Urothelium cell line (cell line): Measurements from ENCODE around the gene ASPSCR1.

ENCODE experiments used
- DNase-seq: peaks from one replicate; pipeline ENCODE4 v3.0.0; 2011; ENCODE audit warnings: low spot score, mixed read lengths
- FAIRE-seq: peaks from 2 replicates; lab custom pipeline; 2011; peaks lifted over from hg19 to GRCh38; lab: Jason Lieb, UNC

The ASPSCR1 gene

DNA sequence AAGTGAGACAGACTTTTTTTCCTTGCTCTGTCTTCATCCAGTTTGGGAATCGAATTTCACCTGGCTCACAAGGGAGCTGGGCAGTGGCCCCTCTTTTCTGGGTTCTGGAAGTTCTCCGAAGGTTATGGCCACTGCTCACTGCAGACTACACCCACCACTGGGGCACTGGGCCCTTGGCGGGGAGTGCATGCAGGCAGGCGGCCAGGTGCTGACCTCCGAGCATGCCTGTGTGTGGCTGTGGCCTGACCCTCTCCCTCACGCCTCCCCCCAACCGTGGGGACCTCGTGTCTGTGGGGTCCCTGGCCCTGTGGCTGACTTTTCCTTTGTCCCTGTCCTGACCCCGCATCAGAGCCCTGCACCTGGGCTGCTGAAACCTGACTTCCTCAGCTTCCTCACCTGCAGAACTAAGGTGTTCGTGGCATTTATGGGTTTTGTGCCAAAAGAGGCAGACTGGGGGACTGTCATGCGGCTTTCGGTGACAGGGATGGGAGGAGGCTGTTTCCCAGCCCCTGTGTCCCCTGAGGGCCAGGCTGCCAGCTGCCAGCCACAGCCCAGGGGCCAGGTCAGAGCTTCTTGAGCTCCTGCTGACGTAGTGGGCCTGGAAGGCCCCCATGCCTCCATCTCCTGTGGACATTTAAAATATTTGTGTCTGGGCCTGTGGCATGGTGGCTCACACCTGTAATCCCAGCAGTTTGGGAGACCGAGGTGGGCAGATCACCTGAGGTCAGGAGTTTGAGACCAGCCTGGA is 21.4 kb downstream of the ASPSCR1 start:
- DNase-seq = no peak
- no peak for FAIRE-seq

DNA sequence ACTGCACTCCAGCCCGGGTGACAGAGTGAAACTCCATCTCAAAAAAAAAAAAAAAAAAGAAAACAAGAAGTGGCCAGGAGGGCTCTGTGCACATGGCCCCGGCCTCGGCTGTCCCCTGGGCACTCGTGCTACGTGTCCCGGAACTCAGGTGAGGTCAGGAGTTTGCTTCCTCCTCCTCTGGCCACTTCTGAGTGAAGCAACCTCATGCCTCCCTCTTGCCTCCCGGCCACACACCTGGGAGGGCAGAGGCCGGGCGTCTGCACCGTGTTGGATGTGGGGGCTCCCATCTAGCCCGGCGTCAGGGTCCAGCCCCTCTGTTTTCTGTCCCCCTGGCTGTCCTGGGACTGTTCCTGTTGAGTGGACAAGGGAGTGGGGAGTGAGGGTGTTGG is 22.2 kb downstream of the ASPSCR1 start:
- no peak for FAIRE-seq
- no peak for DNase-seq

DNA sequence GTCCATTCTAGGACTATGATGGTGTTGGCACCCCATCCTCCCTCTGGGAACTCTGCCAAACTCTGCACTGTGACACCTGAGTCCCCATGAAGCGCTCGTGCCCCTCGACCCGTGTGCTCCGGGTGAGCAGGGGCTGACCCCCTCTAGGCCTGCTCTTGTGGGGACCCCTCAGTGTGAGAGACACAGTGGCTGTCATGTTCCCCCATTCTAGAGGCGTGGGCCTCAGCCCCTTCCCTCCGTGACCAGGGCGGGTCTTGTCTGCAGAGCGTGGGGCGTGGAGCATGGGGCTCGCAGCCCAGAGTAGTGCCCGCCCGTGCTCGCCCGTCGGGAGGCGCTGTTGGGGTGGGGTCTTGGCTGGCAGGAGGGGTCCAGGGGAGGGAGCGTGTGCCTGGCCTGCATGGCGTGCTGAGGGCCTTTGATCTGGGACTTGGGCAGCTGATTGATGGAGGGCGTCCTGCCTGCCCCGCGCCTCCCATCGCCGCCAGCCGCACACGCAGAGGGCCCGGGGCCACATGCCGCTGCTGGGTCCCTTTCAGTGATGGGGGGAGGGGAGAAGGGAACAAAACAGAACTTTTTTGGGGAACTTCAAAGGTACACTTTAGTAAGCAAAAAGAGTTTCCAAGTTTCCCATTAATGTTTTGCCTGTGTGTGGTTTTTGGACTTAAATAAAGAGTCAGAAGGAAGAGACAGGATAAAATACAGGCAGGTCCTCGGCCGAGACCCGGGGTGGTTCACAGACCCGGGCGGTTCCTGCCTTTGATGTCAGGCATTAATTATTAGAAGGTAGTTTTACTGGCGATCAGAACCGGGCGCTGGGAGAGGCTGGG is 22.8 kb downstream of the ASPSCR1 start:
- no peak for FAIRE-seq
- DNase-seq = no peak

DNA sequence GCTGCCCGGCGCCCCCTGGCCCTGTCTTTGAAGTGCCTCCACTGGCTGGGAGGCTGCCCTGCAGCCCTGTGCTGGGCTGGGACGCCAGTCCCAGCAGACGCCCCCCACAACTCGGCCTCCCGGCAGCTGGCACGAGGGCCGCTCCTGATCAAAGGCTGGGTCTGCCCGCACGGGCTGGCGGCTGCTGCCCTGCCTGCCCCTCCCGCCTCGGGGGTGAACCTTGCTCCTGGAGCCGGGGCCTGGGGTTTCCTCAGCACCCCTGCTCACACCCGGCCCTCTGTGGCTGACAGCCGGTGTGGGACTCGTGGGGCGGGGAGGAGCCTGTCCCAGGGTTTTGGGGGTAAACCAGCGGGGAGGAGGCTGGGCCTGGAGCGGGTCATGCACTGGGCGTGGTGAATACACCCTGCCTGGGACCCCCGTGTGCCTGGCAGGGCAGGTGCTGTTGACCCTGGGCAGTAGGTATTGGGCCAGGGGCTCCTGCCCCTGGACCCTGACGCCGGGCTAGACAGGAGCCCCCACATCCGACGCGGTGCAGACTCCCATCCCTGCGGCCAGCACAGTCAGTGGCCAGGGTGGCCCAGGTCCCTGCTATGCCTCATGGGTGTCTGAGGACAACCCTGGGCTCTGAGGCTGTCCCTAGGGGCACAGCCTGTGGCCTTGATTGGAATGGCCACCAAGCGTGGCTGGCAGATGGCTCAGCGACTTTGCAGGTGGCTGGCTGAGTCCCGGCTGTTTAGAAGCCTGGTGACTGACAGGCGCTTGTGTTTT is 23.6 kb downstream of the ASPSCR1 start:
- FAIRE-seq (no peak), DNase-seq (no peak)

DNA sequence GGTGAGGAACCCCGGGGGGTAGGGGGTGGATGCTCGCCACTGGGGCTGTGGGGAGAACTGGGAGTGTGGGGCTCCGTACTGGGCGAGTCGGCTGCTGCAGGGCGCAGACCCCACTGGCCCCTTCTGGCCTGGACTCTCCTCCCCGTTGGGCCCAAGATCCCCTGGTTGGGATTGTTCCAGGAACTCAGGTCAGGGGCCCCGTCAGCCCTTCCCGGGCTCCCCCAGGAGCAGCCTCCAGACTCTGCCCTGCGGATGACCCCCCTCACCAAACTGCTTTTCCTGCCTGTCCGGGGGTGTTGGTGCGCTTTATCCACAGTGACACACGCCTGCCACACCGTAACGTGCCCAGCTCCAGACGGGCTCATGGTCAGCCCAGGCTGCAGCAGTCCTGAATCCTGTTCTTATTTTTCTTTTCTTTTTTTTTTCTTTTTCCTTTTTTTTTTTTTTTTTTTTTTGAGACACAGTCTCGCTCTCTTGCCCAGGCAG is 24.2 kb downstream of the ASPSCR1 start:
- no peak for DNase-seq
- FAIRE-seq = no peak

DNA sequence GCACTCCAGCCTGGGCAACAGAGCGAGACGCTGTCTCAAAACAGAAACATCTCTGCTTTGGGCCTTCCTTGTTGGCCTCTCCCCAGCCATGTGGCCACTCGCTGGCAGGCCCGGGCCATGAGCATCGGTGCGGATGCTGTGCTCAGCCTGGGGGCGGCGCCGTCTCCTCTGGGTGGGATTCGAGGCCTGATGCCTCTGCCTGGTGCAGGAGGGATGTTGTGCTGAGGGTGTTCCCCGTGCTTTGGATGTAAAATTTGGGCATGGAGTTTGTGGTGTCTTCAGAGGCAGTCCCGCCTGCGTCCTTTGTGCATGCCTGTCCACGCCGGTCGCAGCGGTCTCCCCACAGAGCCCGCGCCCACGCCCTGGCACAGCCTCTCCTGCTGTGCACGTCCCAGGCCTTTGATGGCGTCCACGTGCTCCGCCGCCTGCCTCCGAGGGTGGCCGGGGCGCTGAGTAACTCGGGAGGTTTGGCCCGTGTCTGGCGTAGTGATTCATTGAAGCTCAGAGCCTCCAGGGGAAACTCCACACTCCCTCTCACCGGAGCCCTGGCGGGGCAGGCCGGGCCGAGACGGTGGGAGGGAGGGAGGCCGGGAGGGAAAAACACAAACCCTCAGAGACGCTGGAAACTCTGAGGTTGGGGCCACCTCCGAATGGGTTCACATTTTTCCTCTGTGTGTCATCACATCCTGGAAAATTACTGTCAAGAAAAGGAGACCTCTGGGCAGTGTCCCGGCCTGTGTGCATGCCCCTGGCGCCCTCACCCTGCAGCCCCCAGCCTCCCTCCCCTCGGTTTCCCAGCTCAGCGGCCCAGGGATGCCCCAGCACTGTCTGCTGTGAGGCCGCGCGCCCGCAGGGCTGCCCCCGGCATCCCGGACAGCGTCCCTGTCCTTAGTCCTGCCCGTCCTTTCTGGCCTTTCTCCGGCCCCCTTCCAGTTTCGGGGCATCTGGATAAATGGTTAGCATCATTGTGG is 26.3 kb downstream of the ASPSCR1 start:
- DNase-seq (peak; percentile 98), FAIRE-seq (peak; percentile 95)

DNA sequence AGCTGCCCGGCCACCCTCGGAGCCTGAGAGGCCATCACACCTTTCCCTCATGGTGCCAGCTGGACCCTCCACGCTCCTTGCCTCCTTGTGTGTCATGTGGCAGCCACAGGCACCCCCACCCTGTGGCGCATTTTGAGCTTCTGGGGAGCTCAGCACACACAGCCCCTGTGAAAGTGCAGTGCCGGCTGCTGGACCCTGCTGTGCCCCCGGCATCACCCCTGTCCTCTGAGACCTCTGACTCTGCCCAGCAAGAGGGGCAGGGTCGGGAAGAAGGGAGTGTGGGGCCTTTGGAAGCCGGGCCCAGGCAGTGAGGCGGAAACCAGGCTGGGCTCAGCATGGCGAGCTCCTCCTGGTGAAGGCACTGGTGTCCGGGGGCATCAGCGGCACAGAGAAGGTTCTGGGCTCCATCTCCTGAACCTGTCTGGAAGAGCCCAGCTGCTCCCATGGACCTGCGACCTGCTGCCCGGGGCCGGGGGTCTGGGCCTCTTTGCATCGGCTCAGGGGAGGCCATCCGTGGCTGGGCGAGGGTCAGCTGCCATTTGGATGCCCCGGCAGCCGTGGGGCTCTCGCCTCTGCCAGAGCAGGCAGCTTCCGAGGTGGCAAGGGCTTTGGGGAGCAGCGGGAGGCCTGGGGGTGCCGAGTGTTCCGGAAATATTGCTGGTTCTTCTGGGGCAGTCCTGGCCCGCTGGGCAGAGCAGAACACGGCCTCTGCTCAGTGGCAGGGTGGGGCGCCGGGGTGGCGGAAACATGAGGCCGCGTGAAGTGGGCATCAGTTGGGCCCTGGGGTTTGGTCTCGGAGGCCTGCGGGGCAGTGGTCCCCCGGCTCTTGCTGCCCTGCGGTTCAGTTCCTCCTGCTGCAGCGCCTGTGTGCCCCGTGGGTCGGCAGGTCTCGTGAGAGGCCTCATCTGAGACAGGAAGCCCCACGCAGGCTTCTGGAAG is 27.4 kb downstream of the ASPSCR1 start:
- no peak for DNase-seq
- FAIRE-seq = no peak

DNA sequence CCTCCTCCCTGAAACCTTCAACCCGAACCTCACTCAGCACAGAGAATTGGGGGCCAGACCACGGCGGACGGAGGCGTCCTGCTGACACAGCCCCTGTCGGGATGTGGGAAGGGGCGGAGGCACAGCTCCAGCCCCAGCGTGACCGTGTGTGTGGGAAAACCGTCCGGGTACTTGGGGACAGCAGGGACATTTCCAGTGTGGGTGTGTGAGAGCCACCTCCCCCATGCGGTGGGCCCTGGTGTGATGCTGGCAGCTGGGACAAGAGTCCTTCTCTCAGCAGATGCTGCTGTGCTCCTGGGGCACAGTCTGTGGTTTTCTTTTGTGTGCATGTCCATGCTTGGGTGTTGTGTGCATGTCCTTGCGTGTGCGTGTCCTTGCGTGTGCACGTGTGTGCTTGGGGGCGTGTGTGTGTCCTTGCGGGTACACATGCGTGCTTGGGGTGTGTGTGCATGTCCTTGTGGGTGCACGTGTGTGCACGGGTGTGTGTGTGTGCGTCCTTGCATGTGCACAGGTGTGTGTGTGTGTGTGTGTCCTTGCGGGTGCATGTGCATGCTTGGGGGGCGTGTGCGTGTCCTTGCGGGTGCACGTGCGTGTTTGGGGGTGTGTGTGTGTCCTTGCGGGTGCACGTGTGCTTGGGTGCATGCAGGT is 28.4 kb downstream of the ASPSCR1 start:
- DNase-seq = no peak
- peak; percentile 99 for FAIRE-seq

DNA sequence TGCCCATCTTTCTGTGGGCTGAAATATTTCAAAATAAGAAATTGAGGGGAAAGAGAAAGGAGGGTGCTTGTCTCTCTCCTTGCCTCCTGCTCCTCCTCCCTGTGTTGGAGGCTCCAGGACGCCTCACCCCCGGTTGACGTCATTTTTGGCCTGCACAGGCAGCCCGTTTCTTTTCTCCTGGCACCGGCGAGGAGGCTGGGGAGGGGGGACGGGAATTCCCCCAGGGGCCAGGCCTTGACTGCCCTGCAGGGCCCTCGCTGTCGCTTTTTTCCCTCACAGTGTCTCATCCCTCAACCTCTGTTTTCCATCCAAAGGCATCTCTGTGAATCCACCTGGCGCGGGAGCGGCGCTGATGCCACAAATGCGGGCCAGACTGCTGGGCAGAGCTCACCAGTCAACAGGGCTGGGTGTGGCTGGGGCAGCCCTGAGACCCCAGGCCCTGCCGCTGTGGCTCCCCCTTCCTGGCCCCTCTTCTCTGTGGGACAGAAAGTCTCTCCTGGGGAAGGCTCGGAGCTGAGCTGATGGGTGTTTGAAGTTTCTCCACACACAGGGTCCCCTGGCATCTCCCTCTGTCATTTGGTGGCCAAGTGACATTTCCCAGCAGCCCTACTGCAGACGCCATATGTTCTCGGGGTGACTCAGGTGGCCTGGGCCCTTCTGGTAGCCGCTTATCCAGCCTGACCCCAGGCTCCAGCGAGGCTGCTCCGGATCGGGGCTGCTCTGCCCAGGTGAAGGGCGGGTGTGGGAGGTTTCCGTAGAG is 29.2 kb downstream of the ASPSCR1 start:
- DNase-seq (peak; percentile 84), FAIRE-seq (no peak)

DNA sequence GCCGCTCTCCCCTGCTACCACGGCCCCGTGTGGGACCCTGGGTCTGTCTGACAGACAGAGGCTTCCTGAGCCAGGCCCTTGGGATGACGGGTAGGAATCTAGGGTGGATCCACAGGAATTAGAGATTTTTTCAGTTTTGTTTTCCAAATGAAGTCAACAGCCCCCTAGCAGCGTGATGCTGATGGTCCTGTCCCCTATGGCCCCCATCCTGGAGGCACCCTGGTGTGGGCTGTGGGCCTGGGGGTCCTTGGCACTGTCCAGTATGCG is 29.7 kb downstream of the ASPSCR1 start:
- DNase-seq (no peak), FAIRE-seq (no peak)

DNA sequence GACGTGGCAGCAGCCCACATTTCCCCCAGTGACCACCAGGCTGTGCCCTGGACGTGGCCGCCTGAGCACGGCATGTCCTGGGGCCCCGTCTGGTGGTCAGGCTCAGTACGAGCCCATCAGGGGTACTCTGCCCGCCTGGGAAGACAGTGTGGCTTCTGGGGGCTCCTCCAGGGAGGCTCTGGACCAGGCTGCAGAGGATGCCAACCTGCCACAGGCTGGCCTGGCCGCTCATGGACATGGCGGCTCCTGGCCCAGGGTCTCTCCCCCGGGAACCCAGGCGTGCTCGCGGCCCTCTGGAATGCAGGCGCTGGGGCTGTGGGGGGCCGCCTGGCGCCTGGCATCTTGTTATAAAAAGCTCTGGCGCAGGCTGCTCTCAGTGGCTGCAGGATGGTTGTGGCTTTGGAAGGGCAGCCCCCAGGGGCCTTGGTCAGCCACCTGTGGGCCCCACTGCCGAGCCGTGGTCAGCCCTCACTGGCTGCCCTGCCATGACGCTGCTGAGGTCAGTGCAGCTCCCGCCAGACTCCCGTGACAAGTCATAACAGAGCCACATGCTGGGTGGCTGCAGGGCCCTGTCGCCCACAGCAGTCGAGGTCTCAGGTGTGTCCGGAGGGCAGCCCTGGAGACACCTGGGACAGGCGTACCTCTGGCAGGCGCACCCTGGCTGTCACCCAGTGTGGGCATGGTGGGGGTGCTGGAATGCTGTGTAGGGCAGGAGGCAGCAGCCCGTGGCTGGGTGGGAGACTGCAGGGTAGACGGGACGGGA is 30.2 kb downstream of the ASPSCR1 start:
- FAIRE-seq = peak; percentile 13

DNA sequence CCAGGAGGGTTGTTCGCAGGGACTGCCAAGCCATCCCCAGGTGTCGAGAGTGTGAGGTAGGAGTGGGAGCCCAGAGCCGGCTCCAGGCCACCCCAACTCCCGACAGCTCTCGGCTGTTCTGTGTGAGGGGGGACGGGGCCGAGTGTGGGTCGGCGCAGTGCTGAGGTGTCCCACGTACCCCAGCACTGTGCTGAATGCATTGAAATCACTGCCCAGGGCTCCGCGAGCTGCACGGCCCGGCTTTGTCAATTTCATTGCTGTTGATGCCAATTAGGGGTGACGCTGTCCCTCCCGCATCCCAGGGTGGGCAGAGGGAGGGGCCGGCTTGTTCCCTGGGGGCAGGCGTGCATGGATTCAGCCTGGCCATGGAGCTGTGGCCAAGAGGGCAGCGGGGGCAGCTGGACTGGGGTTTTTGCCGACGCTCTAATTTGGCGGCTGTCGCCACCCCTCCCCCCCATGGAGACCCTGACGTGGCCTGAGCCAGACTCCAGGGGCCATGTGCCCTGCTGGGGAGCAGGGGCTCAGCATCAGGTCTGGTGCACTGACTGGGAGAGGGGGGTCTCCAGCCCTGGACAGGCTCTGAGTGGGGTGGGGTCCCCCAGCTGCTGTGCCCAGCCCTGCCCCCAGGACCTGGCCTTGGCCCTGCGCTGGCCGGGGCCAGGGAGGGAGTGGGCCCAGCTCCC is 31.0 kb downstream of the ASPSCR1 start:
- FAIRE-seq = no peak
- no peak for DNase-seq

More for the DNA sequence above, 30.2 kb downstream of the ASPSCR1 start:
- DNase-seq = no peak

DNA sequence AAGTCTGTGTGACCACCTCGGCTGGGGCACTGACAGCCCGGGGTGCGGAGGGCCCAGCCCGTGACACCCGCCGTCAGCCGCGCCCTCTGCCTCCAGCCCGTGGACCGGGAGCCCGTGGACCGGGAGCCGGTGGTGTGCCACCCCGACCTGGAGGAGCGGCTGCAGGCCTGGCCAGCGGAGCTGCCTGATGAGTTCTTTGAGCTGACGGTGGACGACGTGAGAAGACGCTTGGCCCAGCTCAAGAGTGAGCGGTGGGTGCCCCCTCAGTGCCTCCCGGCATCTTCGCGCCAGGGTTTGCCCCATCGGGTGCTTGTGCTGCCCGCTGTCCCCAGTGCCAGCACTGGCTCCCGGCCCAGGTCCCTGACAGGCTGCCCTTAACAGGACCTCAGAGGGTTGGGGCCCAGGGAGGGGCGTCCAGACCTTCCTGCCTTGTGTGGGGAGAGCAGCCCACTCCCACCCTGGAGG is 31.5 kb downstream of the ASPSCR1 start:
- FAIRE-seq (no peak), DNase-seq (no peak)

DNA sequence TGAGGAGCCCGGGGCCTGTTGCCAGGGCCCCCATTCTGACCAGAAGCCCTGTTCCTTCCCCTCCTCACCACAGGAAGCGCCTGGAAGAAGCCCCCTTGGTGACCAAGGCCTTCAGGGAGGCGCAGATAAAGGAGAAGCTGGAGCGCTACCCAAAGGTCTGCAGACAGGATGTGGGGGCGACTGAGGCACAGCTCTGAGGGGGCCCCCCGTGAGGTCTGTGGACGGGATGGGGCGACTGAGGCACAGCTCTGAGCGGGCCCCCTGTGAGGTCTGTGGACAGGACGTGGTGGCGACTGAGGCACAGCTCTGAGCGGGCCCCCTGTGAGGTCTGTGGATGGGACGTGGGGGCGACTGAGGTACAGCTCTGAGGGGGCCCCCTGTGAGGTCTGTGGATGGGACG is 32.0 kb downstream of the ASPSCR1 start:
- DNase-seq (no peak), FAIRE-seq (no peak)

DNA sequence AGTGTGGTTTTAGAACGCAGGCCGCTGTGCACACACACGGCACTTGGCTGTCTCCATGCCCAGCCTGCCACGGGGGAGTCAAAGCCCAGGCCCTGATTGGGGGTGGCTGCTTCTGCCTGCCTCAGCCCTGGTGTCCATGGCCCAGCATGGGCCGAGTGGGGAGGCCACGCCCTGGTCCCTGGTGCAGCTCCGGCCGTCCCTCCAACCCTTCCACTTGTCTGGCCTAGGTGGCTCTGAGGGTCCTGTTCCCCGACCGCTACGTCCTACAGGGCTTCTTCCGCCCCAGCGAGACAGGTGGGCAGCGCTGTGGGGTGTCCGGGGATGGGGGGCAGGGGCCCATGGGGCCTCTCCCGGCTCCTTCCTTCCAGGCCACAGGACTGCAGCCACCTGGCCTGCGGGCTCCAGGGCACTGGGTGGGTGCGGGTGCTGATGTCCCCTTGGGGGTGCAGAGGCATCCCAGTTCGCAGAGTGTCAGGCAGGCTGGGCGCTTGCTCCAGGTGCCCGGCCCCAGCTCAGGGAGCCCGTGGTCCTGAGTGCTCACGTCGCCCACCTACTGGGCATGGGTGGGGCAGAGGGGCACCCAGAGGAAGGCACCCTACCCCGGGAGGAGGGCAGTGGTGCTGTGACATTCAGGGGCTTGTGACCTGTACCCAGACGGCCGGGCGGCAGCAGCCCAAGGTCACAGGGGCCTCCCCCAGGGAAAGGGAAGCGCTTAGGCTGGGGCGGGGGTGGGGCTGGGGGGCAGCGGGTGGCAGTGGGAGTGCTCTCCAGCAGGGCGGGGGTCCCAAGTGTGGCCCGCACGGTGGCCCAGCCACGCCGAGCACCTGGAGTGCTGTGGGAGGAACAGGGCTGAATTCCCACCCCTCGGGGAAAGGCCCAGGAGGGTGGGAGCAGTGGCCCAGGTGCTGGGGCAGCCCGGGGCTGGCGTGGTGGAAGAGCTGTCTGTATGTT is 33.4 kb downstream of the ASPSCR1 start:
- DNase-seq (no peak), FAIRE-seq (no peak)
